Ectodermal cell (in vitro differentiated cells): ENCODE measurements around the gene SHFL.

ENCODE experiments used
- H3K27ac ChIP-seq: 2 replicates; pipeline ENCODE4 v1.7.0; 2013; ENCODE audit warnings: mild to moderate bottlenecking, low read depth, low read length; ENCODE audit not compliant: insufficient read depth, poor library complexity, severe bottlenecking
- H3K27me3 ChIP-seq: 2 replicates; pipeline ENCODE4 v1.7.0; 2013; ENCODE audit warnings: mild to moderate bottlenecking, low read length; ENCODE audit not compliant: insufficient read depth, control insufficient read depth, poor library complexity, severe bottlenecking
- H3K36me3 ChIP-seq: one replicate; pipeline ENCODE4 v1.7.0; 2013; ENCODE audit warnings: low read length; ENCODE audit not compliant: control insufficient read depth, insufficient read depth
- H3K4me1 ChIP-seq: one replicate; pipeline ENCODE4 v1.7.0; 2013; ENCODE audit warnings: low read length; ENCODE audit not compliant: control insufficient read depth, insufficient read depth
- H3K4me3 ChIP-seq: 2 replicates; pipeline ENCODE4 v1.7.0; 2013; ENCODE audit warnings: low read depth, low read length, control low read depth; ENCODE audit not compliant: insufficient read depth
- H3K9me3 ChIP-seq: 2 replicates; pipeline ENCODE4 v1.7.0; 2013; ENCODE audit warnings: mild to moderate bottlenecking, low read length, moderate library complexity; ENCODE audit not compliant: control insufficient read depth
- WGBS, 2 experiments: methylation state at CpG; one replicate each; pipeline ENCODE4 v1.1.7; 2013; ENCODE audit warnings: missing lambda C conversion rate in 2 of 2; 5-methylcytosine and 5-hydroxymethylcytosine counted together

Gene SHFL

GRCh38 chr19:10141973-10142372 lies 55.9 kb downstream of the SHFL start:
- Histone ChIP-seq H3K4me1 (no peaks in the 10 kb centered on the region), H3K4me3 (no peak overlapping the region), H3K9me3 (no peaks in the 10 kb centered on the region), H3K27ac (no peak overlapping the region), H3K36me3 (peaks cover 93% of the 10 kb centered on the region), H3K27me3 (no peaks in the 10 kb centered on the region)
- WGBS, 2 experiments, result 97% methylated on average over 18 of the region's 18 CpGs
